ENCODE measurements around the gene ZNF500.

ZNF500 gene

DNA sequence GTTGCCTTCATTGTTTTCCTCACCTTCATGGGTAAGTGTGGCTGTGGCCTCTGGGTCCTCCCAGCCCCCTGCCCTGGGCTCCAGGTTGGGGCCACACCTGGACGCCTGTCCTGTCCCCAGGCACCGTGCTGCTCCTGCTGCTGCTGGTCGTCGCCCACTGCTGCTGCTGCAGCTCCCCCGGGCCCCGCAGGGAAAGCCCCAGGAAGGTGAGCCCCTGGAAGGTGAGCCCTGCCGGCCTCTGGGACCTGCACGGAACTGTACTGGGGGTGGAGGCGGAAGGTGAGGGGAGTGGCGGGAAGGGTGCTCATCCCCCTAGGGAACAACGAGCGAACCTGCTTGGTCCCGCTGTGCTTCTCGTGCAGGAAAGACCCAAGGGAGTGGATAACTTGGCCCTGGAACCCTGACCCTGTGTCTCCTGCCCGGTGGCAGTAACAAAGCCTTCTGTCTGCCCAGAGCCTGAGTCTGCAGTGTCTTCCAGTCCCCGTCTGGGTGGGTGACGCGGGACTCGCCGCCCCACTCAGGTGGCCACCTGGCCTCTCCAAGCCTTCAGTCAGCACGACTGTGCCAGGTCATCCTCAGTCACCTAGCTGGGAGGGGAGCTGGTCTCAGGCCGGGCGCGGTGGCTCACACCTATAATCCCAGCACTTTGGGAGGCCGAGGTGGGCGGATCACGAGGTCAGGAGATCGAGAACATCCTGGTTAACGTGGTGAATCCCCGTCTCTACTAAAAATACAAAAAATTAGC is 29.0 kb upstream of the ZNF500 start:
- Histone ChIP-seq H3K27me3 (ENCODE audit: low read length) (no peaks in the 10 kb centered on the region), H3K79me2 (ENCODE audit: insufficient read depth, low read length) (no peaks in the 10 kb centered on the region), H3K4me2 (ENCODE audit: low read depth, low read length, poor library complexity, severe bottlenecking) (no peak overlapping the region), H3K4me3 (ENCODE audit: insufficient read depth, low read length, poor library complexity, severe bottlenecking) (no peak overlapping the region), H3K36me3 (ENCODE audit: low read length) (no peaks in the 10 kb centered on the region), H3K9me3 (ENCODE audit: insufficient read depth, low read length) (no peaks in the 10 kb centered on the region), H4K20me1 (ENCODE audit: low read depth, low read length) (no peaks in the 10 kb centered on the region), H2AFZ (ENCODE audit: low read depth, low read length, severe bottlenecking) (no peak overlapping the region), H3F3A (ENCODE audit: insufficient read depth) (no peaks in the 10 kb centered on the region), H3K9me2 (replicated peaks; ENCODE audit: insufficient read depth, low read length) (no peaks in the 10 kb centered on the region), H3K9ac (ENCODE audit: low read length) (no peak overlapping the region), H3K27ac (ENCODE audit: low read depth, low read length) (no peak overlapping the region)
- TF ChIP-seq EZH2phosphoT487 (conservative IDR thresholded peaks at IDR 0.05; ENCODE audit: low read length): no peak
- TF ChIP-seq, protein P1, sequence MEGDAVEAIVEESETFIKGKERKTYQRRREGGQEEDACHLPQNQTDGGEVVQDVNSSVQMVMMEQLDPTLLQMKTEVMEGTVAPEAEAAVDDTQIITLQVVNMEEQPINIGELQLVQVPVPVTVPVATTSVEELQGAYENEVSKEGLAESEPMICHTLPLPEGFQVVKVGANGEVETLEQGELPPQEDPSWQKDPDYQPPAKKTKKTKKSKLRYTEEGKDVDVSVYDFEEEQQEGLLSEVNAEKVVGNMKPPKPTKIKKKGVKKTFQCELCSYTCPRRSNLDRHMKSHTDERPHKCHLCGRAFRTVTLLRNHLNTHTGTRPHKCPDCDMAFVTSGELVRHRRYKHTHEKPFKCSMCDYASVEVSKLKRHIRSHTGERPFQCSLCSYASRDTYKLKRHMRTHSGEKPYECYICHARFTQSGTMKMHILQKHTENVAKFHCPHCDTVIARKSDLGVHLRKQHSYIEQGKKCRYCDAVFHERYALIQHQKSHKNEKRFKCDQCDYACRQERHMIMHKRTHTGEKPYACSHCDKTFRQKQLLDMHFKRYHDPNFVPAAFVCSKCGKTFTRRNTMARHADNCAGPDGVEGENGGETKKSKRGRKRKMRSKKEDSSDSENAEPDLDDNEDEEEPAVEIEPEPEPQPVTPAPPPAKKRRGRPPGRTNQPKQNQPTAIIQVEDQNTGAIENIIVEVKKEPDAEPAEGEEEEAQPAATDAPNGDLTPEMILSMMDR (IDR thresholded peaks at IDR 0.05; ENCODE audit: insufficient read depth, low read length, poor library complexity, severe bottlenecking): no peak

DNA sequence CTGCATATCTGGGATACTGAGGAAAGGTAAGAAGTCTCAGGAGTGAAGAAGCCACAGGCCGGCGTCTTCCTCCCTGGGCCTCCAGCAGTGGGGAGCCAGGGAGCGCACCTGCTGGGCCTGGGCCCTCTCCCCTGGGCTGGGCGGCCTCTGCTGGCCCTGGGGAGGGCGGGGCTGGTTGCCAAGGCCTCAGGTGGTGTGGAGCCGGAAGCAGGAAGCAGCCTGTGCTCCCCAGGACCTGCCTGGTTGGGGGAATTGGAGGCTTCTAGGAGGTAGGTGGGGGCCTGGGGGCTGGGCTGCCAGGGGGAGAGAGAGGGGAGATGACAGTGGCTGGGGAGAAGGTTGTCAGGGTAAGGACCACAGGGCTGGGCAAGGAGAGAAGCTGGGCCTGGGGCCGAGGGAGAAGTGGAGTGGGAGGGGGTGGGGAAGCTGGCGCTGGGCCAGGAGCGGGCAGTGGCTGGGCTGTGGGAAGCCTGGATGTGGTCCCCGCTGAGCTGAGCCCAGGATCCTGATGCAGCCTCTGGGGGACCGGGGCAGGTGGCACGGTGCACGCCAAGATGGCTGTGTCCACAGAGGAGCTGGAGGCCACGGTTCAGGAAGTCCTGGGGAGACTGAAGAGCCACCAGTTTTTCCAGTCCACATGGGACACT is 28.3 kb upstream of the ZNF500 start, which contains the start of gene SMIM22:
Gene SMIM22, plus strand, starts transcription at position 189 of the 647 bp plus-strand sequence. Its CDS starts 366 bp downstream, at position 555.
- TF ChIP-seq, protein P1 (IDR thresholded peaks at IDR 0.05; ENCODE audit: insufficient read depth, low read length, poor library complexity, severe bottlenecking): no peak
- no peak for TF ChIP-seq EZH2phosphoT487 (conservative IDR thresholded peaks at IDR 0.05; ENCODE audit: low read length)
- Histone ChIP-seq H4K20me1 (ENCODE audit: low read depth, low read length) (no peaks in the 10 kb centered on the region), H3K9me2 (replicated peaks; ENCODE audit: insufficient read depth, low read length) (no peaks in the 10 kb centered on the region), H3F3A (ENCODE audit: insufficient read depth) (no peaks in the 10 kb centered on the region), H3K27ac (ENCODE audit: low read depth, low read length) (no peak within 1 kb of the TSS), H3K36me3 (ENCODE audit: low read length) (no peaks in the 10 kb centered on the region), H2AFZ (ENCODE audit: low read depth, low read length, severe bottlenecking) (no peak within 1 kb of the TSS), H3K4me2 (ENCODE audit: low read depth, low read length, poor library complexity, severe bottlenecking) (no peak within 1 kb of the TSS), H3K79me2 (ENCODE audit: insufficient read depth, low read length) (no peaks in the 10 kb centered on the region), H3K4me3 (ENCODE audit: insufficient read depth, low read length, poor library complexity, severe bottlenecking) (no peak within 1 kb of the TSS), H3K27me3 (ENCODE audit: low read length) (no peaks in the 10 kb centered on the region), H3K9ac (ENCODE audit: low read length) (no peak within 1 kb of the TSS), H3K9me3 (ENCODE audit: insufficient read depth, low read length) (no peaks in the 10 kb centered on the region)

DNA sequence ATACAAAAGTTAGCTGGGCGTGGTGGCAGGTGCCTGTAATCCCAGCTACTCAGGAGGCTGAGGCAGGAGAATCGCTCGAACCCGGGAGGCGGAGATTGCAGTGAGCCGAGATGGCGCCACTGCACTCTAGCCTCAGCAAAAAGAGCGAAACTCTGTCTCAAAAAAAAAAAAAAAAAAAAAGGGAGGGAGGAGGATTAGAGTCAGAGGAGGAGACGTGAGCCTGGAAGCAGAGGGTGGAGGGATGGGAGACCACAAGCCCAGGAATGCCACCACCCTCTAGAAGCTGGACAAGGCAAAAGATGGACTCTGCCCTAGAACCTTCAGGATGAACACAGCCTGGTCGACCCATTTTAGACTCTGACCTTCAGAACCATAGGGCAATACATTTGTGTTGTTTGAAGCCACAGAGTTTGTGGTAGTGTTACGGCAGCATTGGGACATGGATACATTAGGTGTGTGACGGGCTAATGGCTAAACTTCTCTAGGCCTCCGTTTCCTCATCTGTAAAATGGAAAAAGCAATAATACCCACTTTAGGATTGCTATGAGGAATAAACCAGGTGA is 26.1 kb upstream of the ZNF500 start:
- Histone ChIP-seq H4K20me1 (ENCODE audit: low read depth, low read length) (no peaks in the 10 kb centered on the region), H3K79me2 (ENCODE audit: insufficient read depth, low read length) (no peaks in the 10 kb centered on the region), H2AFZ (ENCODE audit: low read depth, low read length, severe bottlenecking) (no peak overlapping the region), H3K4me2 (ENCODE audit: low read depth, low read length, poor library complexity, severe bottlenecking) (no peak overlapping the region), H3K36me3 (ENCODE audit: low read length) (no peaks in the 10 kb centered on the region), H3K9me2 (replicated peaks; ENCODE audit: insufficient read depth, low read length) (no peaks in the 10 kb centered on the region), H3F3A (ENCODE audit: insufficient read depth) (no peaks in the 10 kb centered on the region), H3K27ac (ENCODE audit: low read depth, low read length) (no peak overlapping the region), H3K9me3 (ENCODE audit: insufficient read depth, low read length) (no peaks in the 10 kb centered on the region), H3K4me3 (ENCODE audit: insufficient read depth, low read length, poor library complexity, severe bottlenecking) (no peak overlapping the region), H3K9ac (ENCODE audit: low read length) (no peak overlapping the region), H3K27me3 (ENCODE audit: low read length) (no peaks in the 10 kb centered on the region)
- TF ChIP-seq EZH2phosphoT487 (conservative IDR thresholded peaks at IDR 0.05; ENCODE audit: low read length): no peak
- TF ChIP-seq, protein P1 (IDR thresholded peaks at IDR 0.05; ENCODE audit: insufficient read depth, low read length, poor library complexity, severe bottlenecking): no peak

Measured in SU-DHL-6 (cell line).